ENCODE data around the gene CWC22. TPM values are rescaled to one million over a fixed set of nuclear protein-coding genes. Genes with fewer than 3 reads are reported as not detected.

CWC22 gene
- total and polyA plus RNA-seq, 4 experiments from 2014 or later: 18.1 to 31.1 (median 28.2) TPM

GRCh38 chr2:180040146-180040925, 33.2 kb upstream of the CWC22 start:
- Histone ChIP-seq H3K9me3 (ENCODE audit: control insufficient read depth in 1 of 2, low read length in 2 of 2) (no peaks in the 10 kb centered on the region), H3K27ac (ENCODE audit: low read depth, low read length) (no peak overlapping the region), H3K4me1 (ENCODE audit: insufficient read depth, low read length) (no peaks in the 10 kb centered on the region), H3K4me3 (ENCODE audit: low read length in 2 of 2) (no peak overlapping the region), H3K36me3 (ENCODE audit: insufficient read depth, low read length) (no peaks in the 10 kb centered on the region), H3K27me3 (ENCODE audit: insufficient read depth, low read length) (no peaks in the 10 kb centered on the region)
- no peak overlapping the region for H3K4me3 Mint-ChIP-seq
- peak overlapping the region in 1 of 7 donors; percentile 40 for H3K27ac Mint-ChIP-seq
- intact Hi-C loops (cut with micrococcal nuclease): no loop called here
- H3K9me3 Mint-ChIP-seq: peaks cover 0 to 4% (median 0%) of the 10 kb centered on the region in 8 donors
- POLR2A ChIA-PET (ENCODE audit: partially characterized antibody): no interaction called here
- H3K4me1 Mint-ChIP-seq: no peaks in the 10 kb centered on the region
- DNase-seq: no peak
- H3K36me3 Mint-ChIP-seq: no peaks in the 10 kb centered on the region
- peaks cover 16 to 24% of the 10 kb centered on the region in 2 donors for H3K27me3 Mint-ChIP-seq
- CTCF ChIA-PET (ENCODE audit: partially characterized antibody): no interaction called here

- Mint-ChIP-seq H3K36me3 (no peaks in the 10 kb centered on the region), H3K27me3 (peaks cover 18 to 28% of the 10 kb centered on the region in 2 donors), H3K27ac (no peak overlapping the region), H3K4me1 (no peaks in the 10 kb centered on the region), H3K9me3 (peaks cover 0 to 4% (median 2%) of the 10 kb centered on the region in 8 donors), H3K4me3 (no peak overlapping the region)
- no peak overlapping the region for H3K4me3 ChIP-seq (ENCODE audit: low read length in 2 of 2)
- no peak overlapping the region for H3K27ac ChIP-seq (ENCODE audit: low read depth, low read length)
- no peaks in the 10 kb centered on the region for H3K4me1 ChIP-seq (ENCODE audit: insufficient read depth, low read length)
- no peaks in the 10 kb centered on the region for H3K9me3 ChIP-seq (ENCODE audit: control insufficient read depth in 1 of 2, low read length in 2 of 2)
- CTCF ChIA-PET (ENCODE audit: partially characterized antibody): no interaction called here
- intact Hi-C loops (cut with micrococcal nuclease): no loop called here
- H3K27me3 ChIP-seq (ENCODE audit: insufficient read depth, low read length): no peaks in the 10 kb centered on the region
- H3K36me3 ChIP-seq (ENCODE audit: insufficient read depth, low read length): no peaks in the 10 kb centered on the region
- DNase-seq: no peak
- POLR2A ChIA-PET (ENCODE audit: partially characterized antibody): no interaction called here
Observed at GRCh38 chr2:180038997-180039396, 31.9 kb upstream of the CWC22 start.

GRCh38 chr2:180033993-180034894, 27.1 kb upstream of the CWC22 start:
- Mint-ChIP-seq H3K4me3 (no peak overlapping the region), H3K27me3 (peaks cover 18 to 28% of the 10 kb centered on the region in 2 donors), H3K36me3 (peaks cover 3 to 4% of the 10 kb centered on the region in 2 donors), H3K9me3 (peaks cover 2 to 38% (median 14%) of the 10 kb centered on the region in 8 donors), H3K4me1 (no peaks in the 10 kb centered on the region), H3K27ac (no peak overlapping the region)
- Histone ChIP-seq H3K36me3 (ENCODE audit: insufficient read depth, low read length) (no peaks in the 10 kb centered on the region), H3K27ac (ENCODE audit: low read depth, low read length) (no peak overlapping the region), H3K27me3 (ENCODE audit: insufficient read depth, low read length) (no peaks in the 10 kb centered on the region), H3K4me1 (ENCODE audit: insufficient read depth, low read length) (no peaks in the 10 kb centered on the region), H3K4me3 (ENCODE audit: low read length in 2 of 2) (no peak overlapping the region), H3K9me3 (ENCODE audit: control insufficient read depth in 1 of 2, low read length in 2 of 2) (no peaks in the 10 kb centered on the region)
- CTCF ChIA-PET (ENCODE audit: partially characterized antibody): no interaction called here
- intact Hi-C loops (cut with micrococcal nuclease): no loop called here
- no peak for DNase-seq
- POLR2A ChIA-PET (ENCODE audit: partially characterized antibody): no interaction called here

- ChIA-PET CTCF (ENCODE audit: partially characterized antibody) (no interaction called here), POLR2A (ENCODE audit: partially characterized antibody) (no interaction called here)
- no peaks in the 10 kb centered on the region for H3K36me3 ChIP-seq (ENCODE audit: insufficient read depth, low read length)
- Mint-ChIP-seq H3K4me3 (no peak overlapping the region), H3K27me3 (peaks cover 11 to 19% of the 10 kb centered on the region in 2 donors), H3K36me3 (peaks cover 3 to 5% of the 10 kb centered on the region in 2 donors), H3K4me1 (no peaks in the 10 kb centered on the region), H3K9me3 (peaks cover 0 to 49% (median 22%) of the 10 kb centered on the region in 8 donors), H3K27ac (no peak overlapping the region)
- H3K27me3 ChIP-seq (ENCODE audit: insufficient read depth, low read length): no peaks in the 10 kb centered on the region
- no peaks in the 10 kb centered on the region for H3K9me3 ChIP-seq (ENCODE audit: control insufficient read depth in 1 of 2, low read length in 2 of 2)
- no peak overlapping the region for H3K27ac ChIP-seq (ENCODE audit: low read depth, low read length)
- DNase-seq: no peak
- no peak overlapping the region for H3K4me3 ChIP-seq (ENCODE audit: low read length in 2 of 2)
- intact Hi-C loops (cut with micrococcal nuclease): no loop called here
- H3K4me1 ChIP-seq (ENCODE audit: insufficient read depth, low read length): no peaks in the 10 kb centered on the region
Observed at GRCh38 chr2:180029575-180029974, 22.5 kb upstream of the CWC22 start.

GRCh38 chr2:180021850-180022249, 14.8 kb upstream of the CWC22 start:
- Mint-ChIP-seq H3K36me3 (no peaks in the 10 kb centered on the region), H3K9me3 (peaks cover 0 to 2% (median 0%) of the 10 kb centered on the region in 8 donors), H3K27me3 (peaks cover 3 to 17% of the 10 kb centered on the region in 2 donors), H3K4me1 (no peaks in the 10 kb centered on the region), H3K27ac (no peak overlapping the region), H3K4me3 (no peak overlapping the region)
- Histone ChIP-seq H3K36me3 (ENCODE audit: insufficient read depth, low read length) (no peaks in the 10 kb centered on the region), H3K27ac (ENCODE audit: low read depth, low read length) (no peak overlapping the region), H3K4me3 (ENCODE audit: low read length in 2 of 2) (no peak overlapping the region), H3K4me1 (ENCODE audit: insufficient read depth, low read length) (no peaks in the 10 kb centered on the region), H3K27me3 (ENCODE audit: insufficient read depth, low read length) (no peaks in the 10 kb centered on the region), H3K9me3 (ENCODE audit: control insufficient read depth in 1 of 2, low read length in 2 of 2) (no peaks in the 10 kb centered on the region)
- intact Hi-C loops (cut with micrococcal nuclease): no loop called here
- ChIA-PET POLR2A (ENCODE audit: partially characterized antibody) (no interaction called here), CTCF (ENCODE audit: partially characterized antibody) (no interaction called here)
- no peak for DNase-seq

- Histone ChIP-seq H3K27ac (ENCODE audit: low read depth, low read length) (no peak overlapping the region), H3K36me3 (ENCODE audit: insufficient read depth, low read length) (no peaks in the 10 kb centered on the region), H3K4me1 (ENCODE audit: insufficient read depth, low read length) (no peaks in the 10 kb centered on the region), H3K27me3 (ENCODE audit: insufficient read depth, low read length) (no peaks in the 10 kb centered on the region), H3K4me3 (ENCODE audit: low read length in 2 of 2) (no peak overlapping the region), H3K9me3 (ENCODE audit: control insufficient read depth in 1 of 2, low read length in 2 of 2) (no peaks in the 10 kb centered on the region)
- intact Hi-C loops (cut with micrococcal nuclease): no loop called here
- Mint-ChIP-seq H3K4me3 (no peak overlapping the region), H3K36me3 (no peaks in the 10 kb centered on the region), H3K9me3 (no peaks in the 10 kb centered on the region), H3K27me3 (peaks cover 0 to 18% of the 10 kb centered on the region in 2 donors), H3K27ac (no peak overlapping the region), H3K4me1 (no peaks in the 10 kb centered on the region)
- ChIA-PET CTCF (ENCODE audit: partially characterized antibody) (no interaction called here), POLR2A (ENCODE audit: partially characterized antibody) (no interaction called here)
- DNase-seq: no peak
Observed at GRCh38 chr2:180017784-180018183, 10.7 kb upstream of the CWC22 start.

GRCh38 chr2:180016937-180017336, 9.8 kb upstream of the CWC22 start:
- H3K9me3 Mint-ChIP-seq: no peaks in the 10 kb centered on the region
- H3K36me3 ChIP-seq (ENCODE audit: insufficient read depth, low read length): no peaks in the 10 kb centered on the region
- DNase-seq: no peak
- H3K36me3 Mint-ChIP-seq: no peaks in the 10 kb centered on the region
- no peaks in the 10 kb centered on the region for H3K4me1 ChIP-seq (ENCODE audit: insufficient read depth, low read length)
- no peaks in the 10 kb centered on the region for H3K27me3 ChIP-seq (ENCODE audit: insufficient read depth, low read length)
- POLR2A ChIA-PET (ENCODE audit: partially characterized antibody): no interaction called here
- no peaks in the 10 kb centered on the region for H3K4me1 Mint-ChIP-seq
- intact Hi-C loops (cut with micrococcal nuclease): no loop called here
- no peak overlapping the region for H3K27ac Mint-ChIP-seq
- H3K9me3 ChIP-seq (ENCODE audit: control insufficient read depth in 1 of 2, low read length in 2 of 2): no peaks in the 10 kb centered on the region
- CTCF ChIA-PET (ENCODE audit: partially characterized antibody): no interaction called here
- peaks cover 0 to 13% of the 10 kb centered on the region in 2 donors for H3K27me3 Mint-ChIP-seq
- H3K4me3 ChIP-seq (ENCODE audit: low read length in 2 of 2): no peak overlapping the region
- H3K4me3 Mint-ChIP-seq: no peak overlapping the region
- H3K27ac ChIP-seq (ENCODE audit: low read depth, low read length): no peak overlapping the region
